WTC11 (cell line): ENCODE data around the gene BCL2L1.

Source experiments
- ESRRA ChIP-seq: sonication (generic); formaldehyde crosslinking; IDR thresholded peaks from 2 replicates; pipeline ENCODE4 v1.8.1; 2022; ENCODE audit warnings: mild to moderate bottlenecking, missing genetic modification reagents, borderline replicate concordance
- FOXP1 ChIP-seq: sonication (generic); formaldehyde crosslinking; IDR thresholded peaks from 2 replicates; pipeline ENCODE4 v1.8.0; 2022; ENCODE audit warnings: missing genetic modification reagents, mild to moderate bottlenecking, moderate library complexity, borderline replicate concordance
- NFYB ChIP-seq: sonication (generic); formaldehyde crosslinking; conservative IDR thresholded peaks from 2 replicates; pipeline ENCODE4 v1.8.0; 2022; ENCODE audit warnings: low read depth, missing genetic modification reagents
- NR3C1 ChIP-seq: sonication (generic); formaldehyde crosslinking; conservative IDR thresholded peaks from 2 replicates; pipeline ENCODE4 v1.8.1; 2023; ENCODE audit warnings: low read depth, mild to moderate bottlenecking, missing genetic modification reagents
- ZNF317 ChIP-seq: sonication (generic); formaldehyde crosslinking; IDR thresholded peaks from 2 replicates; pipeline ENCODE4 v1.8.1; 2023; ENCODE audit warnings: low read depth, mild to moderate bottlenecking, moderate library complexity, missing genetic modification reagents, borderline replicate concordance
- TF ChIP-seq, protein P1 (sequence below): sonication (generic); formaldehyde crosslinking; conservative IDR thresholded peaks from 2 replicates; pipeline ENCODE4 v1.8.1; 2022; ENCODE audit warnings: mild to moderate bottlenecking, missing genetic modification reagents
- TF ChIP-seq, protein P2 (sequence below): sonication (generic); formaldehyde crosslinking; IDR thresholded peaks from 2 replicates; pipeline ENCODE4 v1.8.1; 2022; ENCODE audit warnings: mild to moderate bottlenecking, moderate library complexity, missing genetic modification reagents
- TF ChIP-seq, protein P3 (sequence below): fragments of 200-600 bp; IDR thresholded peaks from 2 replicates; pipeline ENCODE4 v1.8.0; 2022; ENCODE audit warnings: antibody characterized with exemption
- TF ChIP-seq, protein P4 (sequence below): sonication (generic); formaldehyde crosslinking; IDR thresholded peaks from 2 replicates; pipeline ENCODE4 v1.8.1; 2023; ENCODE audit warnings: mild to moderate bottlenecking, missing genetic modification reagents, borderline replicate concordance
- TF ChIP-seq, protein P5 (sequence below): sonication (generic); formaldehyde crosslinking; IDR thresholded peaks from 2 replicates; pipeline ENCODE4 v1.8.0; 2022; ENCODE audit warnings: missing genetic modification reagents

DNA sequence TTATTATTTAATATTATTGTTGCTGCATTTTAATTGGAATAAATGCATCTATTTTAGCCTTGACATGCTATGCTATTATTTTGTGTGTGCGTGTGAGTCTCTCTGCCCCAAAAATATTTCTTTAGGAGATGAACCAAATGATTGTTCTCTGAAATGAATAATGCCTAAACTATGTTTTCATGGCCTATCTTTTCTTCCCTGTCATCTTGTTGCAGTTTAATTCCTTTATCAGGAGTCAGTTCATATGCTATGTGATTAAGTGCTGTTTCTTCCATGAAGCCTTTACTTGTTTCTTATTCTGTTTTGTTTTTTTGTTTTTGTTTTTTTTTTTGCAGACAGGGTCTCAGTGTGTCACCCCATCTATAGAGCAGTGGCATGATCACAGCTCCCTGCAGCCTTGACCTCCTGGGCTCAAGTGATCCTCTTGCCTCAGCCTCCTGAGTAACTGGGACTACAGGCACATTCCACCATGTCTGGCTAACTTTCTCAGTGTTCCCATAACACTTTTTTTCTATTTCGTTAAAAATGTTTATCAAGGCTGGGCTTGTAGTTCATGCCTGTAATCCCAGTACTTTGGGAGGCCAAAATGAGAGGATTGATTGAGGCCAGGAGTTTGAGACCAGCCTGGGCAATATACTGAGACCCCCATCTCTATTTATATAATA, 42.1 kb upstream of the BCL2L1 start:
- TF ChIP-seq NR3C1 (CRISPR knock-in tag) = no peak
- no peak for TF ChIP-seq ESRRA
- TF ChIP-seq NFYB = no peak
- TF ChIP-seq, protein P1, sequence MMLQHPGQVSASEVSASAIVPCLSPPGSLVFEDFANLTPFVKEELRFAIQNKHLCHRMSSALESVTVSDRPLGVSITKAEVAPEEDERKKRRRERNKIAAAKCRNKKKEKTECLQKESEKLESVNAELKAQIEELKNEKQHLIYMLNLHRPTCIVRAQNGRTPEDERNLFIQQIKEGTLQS (CRISPR knock-in tag) = no peak
- TF ChIP-seq, protein P2, sequence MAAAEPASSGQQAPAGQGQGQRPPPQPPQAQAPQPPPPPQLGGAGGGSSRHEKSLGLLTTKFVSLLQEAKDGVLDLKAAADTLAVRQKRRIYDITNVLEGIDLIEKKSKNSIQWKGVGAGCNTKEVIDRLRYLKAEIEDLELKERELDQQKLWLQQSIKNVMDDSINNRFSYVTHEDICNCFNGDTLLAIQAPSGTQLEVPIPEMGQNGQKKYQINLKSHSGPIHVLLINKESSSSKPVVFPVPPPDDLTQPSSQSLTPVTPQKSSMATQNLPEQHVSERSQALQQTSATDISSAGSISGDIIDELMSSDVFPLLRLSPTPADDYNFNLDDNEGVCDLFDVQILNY (CRISPR knock-in tag) = no peak
- no peak for TF ChIP-seq FOXP1 (CRISPR knock-in tag)
- TF ChIP-seq, protein P3, sequence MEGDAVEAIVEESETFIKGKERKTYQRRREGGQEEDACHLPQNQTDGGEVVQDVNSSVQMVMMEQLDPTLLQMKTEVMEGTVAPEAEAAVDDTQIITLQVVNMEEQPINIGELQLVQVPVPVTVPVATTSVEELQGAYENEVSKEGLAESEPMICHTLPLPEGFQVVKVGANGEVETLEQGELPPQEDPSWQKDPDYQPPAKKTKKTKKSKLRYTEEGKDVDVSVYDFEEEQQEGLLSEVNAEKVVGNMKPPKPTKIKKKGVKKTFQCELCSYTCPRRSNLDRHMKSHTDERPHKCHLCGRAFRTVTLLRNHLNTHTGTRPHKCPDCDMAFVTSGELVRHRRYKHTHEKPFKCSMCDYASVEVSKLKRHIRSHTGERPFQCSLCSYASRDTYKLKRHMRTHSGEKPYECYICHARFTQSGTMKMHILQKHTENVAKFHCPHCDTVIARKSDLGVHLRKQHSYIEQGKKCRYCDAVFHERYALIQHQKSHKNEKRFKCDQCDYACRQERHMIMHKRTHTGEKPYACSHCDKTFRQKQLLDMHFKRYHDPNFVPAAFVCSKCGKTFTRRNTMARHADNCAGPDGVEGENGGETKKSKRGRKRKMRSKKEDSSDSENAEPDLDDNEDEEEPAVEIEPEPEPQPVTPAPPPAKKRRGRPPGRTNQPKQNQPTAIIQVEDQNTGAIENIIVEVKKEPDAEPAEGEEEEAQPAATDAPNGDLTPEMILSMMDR = no peak
- TF ChIP-seq, protein P4, sequence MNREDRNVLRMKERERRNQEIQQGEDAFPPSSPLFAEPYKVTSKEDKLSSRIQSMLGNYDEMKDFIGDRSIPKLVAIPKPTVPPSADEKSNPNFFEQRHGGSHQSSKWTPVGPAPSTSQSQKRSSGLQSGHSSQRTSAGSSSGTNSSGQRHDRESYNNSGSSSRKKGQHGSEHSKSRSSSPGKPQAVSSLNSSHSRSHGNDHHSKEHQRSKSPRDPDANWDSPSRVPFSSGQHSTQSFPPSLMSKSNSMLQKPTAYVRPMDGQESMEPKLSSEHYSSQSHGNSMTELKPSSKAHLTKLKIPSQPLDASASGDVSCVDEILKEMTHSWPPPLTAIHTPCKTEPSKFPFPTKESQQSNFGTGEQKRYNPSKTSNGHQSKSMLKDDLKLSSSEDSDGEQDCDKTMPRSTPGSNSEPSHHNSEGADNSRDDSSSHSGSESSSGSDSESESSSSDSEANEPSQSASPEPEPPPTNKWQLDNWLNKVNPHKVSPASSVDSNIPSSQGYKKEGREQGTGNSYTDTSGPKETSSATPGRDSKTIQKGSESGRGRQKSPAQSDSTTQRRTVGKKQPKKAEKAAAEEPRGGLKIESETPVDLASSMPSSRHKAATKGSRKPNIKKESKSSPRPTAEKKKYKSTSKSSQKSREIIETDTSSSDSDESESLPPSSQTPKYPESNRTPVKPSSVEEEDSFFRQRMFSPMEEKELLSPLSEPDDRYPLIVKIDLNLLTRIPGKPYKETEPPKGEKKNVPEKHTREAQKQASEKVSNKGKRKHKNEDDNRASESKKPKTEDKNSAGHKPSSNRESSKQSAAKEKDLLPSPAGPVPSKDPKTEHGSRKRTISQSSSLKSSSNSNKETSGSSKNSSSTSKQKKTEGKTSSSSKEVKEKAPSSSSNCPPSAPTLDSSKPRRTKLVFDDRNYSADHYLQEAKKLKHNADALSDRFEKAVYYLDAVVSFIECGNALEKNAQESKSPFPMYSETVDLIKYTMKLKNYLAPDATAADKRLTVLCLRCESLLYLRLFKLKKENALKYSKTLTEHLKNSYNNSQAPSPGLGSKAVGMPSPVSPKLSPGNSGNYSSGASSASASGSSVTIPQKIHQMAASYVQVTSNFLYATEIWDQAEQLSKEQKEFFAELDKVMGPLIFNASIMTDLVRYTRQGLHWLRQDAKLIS (CRISPR knock-in tag) = no peak
- TF ChIP-seq ZNF317 (CRISPR knock-in tag) = no peak
- TF ChIP-seq, protein P5, sequence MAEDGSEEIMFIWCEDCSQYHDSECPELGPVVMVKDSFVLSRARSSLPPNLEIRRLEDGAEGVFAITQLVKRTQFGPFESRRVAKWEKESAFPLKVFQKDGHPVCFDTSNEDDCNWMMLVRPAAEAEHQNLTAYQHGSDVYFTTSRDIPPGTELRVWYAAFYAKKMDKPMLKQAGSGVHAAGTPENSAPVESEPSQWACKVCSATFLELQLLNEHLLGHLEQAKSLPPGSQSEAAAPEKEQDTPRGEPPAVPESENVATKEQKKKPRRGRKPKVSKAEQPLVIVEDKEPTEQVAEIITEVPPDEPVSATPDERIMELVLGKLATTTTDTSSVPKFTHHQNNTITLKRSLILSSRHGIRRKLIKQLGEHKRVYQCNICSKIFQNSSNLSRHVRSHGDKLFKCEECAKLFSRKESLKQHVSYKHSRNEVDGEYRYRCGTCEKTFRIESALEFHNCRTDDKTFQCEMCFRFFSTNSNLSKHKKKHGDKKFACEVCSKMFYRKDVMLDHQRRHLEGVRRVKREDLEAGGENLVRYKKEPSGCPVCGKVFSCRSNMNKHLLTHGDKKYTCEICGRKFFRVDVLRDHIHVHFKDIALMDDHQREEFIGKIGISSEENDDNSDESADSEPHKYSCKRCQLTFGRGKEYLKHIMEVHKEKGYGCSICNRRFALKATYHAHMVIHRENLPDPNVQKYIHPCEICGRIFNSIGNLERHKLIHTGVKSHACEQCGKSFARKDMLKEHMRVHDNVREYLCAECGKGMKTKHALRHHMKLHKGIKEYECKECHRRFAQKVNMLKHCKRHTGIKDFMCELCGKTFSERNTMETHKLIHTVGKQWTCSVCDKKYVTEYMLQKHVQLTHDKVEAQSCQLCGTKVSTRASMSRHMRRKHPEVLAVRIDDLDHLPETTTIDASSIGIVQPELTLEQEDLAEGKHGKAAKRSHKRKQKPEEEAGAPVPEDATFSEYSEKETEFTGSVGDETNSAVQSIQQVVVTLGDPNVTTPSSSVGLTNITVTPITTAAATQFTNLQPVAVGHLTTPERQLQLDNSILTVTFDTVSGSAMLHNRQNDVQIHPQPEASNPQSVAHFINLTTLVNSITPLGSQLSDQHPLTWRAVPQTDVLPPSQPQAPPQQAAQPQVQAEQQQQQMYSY (CRISPR knock-in tag) = no peak
